Stimulated activated CD4-positive, alpha-beta T cell treated with anti-CD3 and anti-CD28 coated beads, Interleukin-2, amount 100 ng/mL, for 48 hours (primary cell): ENCODE results near the gene PRRG4.
"Not testable (repeated sequence)": the region's sequence is repeated elsewhere in the genome, so short reads cannot be mapped to it uniquely, and the experiment has no call there.

Source experiments
- DNase-seq, 2 donors: peaks; one replicate each; pipeline ENCODE4 v3.0.0-alpha.2; 2020

PRRG4 gene

GRCh38 chr11:32887707-32888383 is 58.1 kb downstream of the PRRG4 start:
- not testable (repeated sequence) for DNase-seq

DNA sequence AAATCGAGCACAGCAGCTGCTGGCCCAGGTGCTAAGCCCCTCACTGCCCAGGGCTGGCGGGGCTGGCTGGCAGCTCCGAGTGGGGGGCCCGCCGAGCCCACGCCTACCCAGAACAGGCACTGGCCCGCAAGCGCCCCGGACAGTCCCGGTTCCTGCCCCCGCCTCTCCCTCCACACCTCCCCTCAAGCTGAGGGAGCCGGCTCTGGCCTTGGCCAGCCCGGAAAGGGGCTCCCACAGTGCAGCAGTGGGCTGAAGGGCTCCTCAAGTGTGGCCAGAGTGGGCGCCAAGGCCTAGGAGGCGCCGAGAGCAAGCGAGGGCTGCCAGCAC is 58.6 kb downstream of the PRRG4 start:
- not testable (repeated sequence) for DNase-seq

GRCh38 chr11:32888805-32889204 is 59.1 kb downstream of the PRRG4 start:
- DNase-seq: no peak

DNA sequence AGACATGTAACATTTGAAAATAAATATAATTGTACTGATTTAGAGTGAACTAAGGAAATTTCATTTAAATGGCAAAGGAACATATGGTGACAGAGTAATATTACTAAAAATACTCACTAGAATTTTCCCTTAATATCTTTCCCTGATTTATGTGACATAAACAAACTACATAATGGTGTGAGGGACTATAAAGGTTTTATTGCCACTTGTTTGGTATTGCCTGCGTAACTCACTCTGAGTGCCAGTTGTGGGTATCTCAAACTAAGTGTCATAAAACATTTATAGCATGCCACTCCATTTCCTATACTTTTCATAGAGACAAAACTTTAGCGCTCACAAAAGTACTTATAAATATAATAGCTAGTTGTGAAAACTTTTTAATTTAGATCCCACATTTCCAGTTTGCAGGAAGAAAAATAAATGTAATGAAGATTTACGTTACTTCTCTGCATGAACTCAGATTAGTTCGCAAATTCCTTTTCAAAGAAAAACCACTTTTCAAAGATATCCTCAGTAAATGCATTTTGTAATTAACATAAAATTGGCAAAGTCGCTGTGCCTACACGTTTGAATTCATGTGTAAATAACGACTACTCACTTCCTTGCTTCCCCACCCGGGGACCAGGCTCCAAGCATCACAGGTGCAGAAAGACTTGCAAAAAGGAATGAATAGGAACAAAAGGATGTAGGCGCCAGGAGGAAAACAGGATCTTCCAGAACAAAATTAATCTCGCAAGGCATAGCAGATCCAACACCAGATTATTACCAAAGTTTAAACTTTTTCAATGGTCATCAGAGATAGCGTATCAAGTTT is 61.3 kb downstream of the PRRG4 start:
- DNase-seq: no peak

- no peak for DNase-seq
Measured at GRCh38 chr11:32891657-32892354, 62.1 kb downstream of the PRRG4 start.

GRCh38 chr11:32892355-32893092 is 62.8 kb downstream of the PRRG4 start, which contains the start of gene QSER1:
TSS of gene QSER1 (plus strand) at chr11:32892811. CDS start at chr11:32893126, 315 bp downstream.
- peak; percentile 54 to 61 for DNase-seq

GRCh38 chr11:32893093-32893342 is 63.3 kb downstream of the PRRG4 start:
- no peak for DNase-seq

GRCh38 chr11:32893343-32894148 is 63.8 kb downstream of the PRRG4 start:
- DNase-seq: peak; percentile 28 to 39

DNA sequence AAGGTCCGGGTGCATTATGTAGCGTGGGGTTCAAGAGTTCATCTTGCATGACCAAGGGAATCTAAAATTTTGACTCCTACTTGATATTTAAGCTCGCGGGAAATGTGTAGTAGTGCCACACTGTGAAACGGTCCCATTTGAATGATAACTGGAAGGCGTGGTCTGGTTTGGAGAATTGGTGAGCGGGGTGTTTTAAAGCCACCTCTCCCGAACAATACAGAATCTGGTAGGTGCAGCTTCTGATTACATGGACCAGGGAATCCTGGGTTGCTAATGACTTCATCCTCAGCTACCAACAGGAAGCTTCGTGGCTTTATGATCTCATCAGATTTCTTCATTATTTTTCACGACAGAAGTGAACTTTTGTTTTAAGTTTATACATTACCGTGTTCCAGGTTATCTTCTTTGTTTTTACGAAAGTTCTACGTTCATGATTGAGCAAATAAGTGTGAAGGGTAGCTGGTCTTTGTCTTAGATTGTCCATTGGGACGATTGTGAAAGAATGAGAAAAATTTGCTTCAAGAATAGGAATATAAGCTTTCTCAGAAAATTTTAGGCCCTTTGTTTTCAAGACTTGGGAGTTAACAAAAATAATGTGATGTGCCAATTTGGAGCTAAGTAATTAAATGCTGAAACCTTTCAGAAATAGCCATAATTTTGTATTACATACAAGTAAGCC is 64.6 kb downstream of the PRRG4 start:
- peak in 1 of 2 donors; percentile 3 for DNase-seq

GRCh38 chr11:32894921-32895320 is 65.2 kb downstream of the PRRG4 start:
- DNase-seq: no peak

GRCh38 chr11:32895471-32895870 is 65.7 kb downstream of the PRRG4 start:
- no peak for DNase-seq

DNA sequence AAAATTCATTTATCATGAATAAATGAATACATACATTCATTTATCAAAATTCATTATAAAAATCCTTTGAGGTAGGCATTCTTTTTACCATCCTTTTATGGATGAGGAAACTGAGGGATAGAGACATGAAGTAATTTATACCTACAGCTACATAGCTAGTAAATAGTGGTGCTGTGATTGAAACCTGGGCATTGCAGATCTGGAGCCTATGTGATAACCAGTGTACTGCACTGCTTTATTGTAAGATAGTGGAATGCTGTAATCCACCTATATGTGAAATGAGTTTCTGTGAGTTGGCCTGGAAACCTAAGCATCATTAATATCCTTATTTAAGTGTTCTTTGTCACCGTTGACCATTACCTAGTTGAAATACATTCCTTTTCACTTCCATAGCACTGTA is 67.4 kb downstream of the PRRG4 start:
- no peak for DNase-seq

GRCh38 chr11:32899438-32899837 is 69.7 kb downstream of the PRRG4 start:
- no peak for DNase-seq

GRCh38 chr11:32902089-32902665 is 72.5 kb downstream of the PRRG4 start:
- DNase-seq: no peak

GRCh38 chr11:32905028-32905667 is 75.4 kb downstream of the PRRG4 start:
- DNase-seq: no peak
